ENCODE measurements around the gene RESP18.
"Not testable (repeated sequence)": the region's sequence is repeated elsewhere in the genome, so short reads cannot be mapped to it uniquely, and the experiment has no call there.

RESP18 gene

DNA sequence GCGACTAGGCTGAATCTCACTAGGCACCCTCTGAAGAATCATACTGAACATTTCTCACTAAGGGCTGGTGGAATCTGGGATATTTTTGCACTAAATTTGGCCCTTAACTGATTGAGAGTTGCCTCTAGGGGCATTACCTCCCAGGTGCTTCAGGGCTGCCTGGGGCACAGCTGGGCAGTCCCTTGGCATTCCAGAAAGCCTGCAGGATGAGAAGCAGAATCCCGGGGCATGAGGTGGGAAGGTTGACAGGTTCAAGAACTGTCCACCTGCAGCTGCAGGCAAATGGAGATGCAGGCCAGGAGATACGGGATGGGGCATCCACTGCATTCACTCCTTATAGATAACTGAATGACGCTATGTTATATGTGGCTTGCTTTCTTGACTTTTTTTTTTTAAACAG lies 7.4 kb downstream of the RESP18 start:
- DNase-seq: no peak

DNA sequence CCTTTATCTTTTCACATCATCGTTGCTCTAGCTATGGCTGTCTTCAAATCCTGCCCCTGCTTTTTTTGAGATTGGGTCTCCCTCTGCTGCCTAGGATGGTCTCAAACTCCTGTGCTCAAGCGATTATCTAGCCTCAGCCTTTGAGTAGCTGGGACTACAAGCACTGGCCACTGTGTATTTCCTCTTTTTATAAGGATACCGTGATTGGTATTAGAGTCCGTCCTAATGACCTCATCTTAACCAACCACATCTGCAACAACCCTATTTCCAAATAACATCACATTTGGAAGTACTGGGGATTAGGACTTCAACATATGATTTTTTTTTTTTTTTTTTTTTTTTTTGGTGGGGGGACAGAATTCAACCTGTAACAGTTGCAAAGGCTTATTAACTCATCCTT lies 9.1 kb downstream of the RESP18 start:
- no peak for DNase-seq

- no peak for DNase-seq
These were observed 17.6 kb downstream of the RESP18 start for GRCh38 chr2:219314804-219315468.

DNA sequence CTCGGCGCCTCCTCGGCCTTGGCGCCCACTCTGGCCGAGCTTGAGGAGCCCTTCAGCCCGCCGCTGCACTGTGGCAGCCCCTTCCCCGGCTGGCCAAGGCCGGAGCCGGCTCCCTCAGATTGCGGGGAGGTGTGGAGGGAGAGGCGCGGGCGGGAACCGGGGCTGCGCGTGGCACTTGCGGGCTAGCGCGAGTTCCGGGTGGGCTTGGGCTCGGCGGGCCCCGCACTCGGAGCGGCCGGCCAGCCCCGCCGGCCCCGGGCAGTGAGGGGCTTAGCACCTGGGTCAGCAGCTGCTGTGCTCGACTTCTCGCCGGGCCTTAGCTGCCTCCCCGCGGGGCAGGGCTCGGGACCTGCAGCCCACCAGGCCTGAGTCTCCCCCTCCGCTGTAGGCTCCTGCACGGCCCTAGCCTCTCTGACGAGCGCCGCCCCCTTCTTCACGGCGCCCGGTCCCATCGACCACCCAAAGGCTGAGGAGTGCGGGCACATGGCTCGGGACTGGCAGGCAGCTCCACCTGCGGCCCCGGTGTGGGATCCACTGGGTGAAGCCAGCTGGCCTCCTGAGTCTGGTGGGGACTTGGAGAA lies 19.8 kb downstream of the RESP18 start:
- DNase-seq: not testable (repeated sequence)

DNA sequence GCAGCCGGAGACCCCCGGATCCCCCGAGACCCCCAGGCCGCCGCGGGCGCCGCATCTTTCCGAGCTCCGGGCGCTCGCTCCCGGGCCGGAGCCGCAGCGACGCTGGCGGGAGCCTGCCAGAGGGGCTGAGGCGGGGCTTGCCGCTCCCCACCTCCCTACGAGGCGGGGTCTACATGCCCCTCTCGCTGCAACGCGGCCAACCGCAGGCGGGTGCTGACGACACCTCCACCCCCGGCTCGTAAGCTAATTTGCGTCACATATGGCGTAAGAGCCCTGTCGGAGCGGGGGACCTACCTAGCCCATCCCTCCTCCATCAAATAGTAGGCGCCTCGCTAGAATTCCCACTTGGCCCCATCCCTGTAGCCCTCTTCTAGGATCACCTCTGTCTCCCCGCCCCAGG lies 23.3 kb downstream of the RESP18 start, which contains the start of gene PTPRN:
PTPRN (minus strand) TSS at position 124 of the 400 bp plus-strand sequence; CDS start at position 55, 69 bp downstream.
- peak; percentile 67 to 85 for DNase-seq

DNA sequence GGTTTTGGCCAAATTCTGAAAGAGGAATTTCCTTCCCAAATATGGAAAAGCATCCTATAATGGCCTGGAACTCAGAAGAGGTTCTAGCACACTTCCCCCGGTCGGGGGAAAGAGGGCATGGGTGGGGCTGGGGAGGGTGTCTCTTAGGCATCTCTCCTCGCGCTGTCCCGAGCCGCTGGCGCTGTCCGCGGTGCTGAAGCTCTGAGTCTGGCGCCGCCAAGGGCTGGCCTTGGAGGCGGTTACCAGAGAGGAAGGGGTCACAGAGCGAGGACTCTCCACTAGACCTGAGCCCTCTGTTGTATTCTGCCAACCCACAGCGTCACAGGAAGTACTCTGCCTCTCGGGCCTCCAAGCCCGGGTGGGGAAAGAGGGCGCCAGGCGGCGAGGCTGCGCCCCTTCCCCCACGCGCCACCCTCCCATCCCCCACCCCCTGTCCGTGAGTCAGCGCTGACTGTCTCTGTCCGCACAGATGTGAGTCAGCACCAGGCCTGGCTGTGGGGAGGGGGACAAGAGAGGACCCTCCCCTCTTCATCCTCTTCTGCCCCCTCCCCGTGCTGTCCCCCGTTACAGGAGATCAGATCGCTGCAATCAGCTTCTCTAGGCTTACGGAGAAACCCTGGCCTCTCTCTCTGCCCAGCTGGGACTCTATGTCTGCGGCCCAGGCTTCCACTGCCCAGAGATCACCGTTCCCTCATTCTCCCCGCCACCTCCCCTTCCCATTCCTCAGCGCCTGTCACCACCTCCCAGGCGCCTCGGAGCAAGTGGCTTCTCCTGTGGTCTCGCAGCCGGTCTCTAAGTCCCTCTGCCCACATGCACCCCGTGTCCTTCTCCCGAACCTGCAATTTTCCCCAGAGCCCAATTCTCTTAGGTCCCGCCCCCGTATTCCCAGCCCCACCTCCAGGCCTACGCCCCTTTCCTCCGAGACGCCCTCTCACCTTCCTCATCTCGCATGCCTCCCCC lies 24.1 kb downstream of the RESP18 start:
- peak; percentile 25 to 51 for DNase-seq

- no peak for DNase-seq
These were observed 26.5 kb downstream of the RESP18 start for GRCh38 chr2:219306047-219306446.

GRCh38 chr2:219304223-219304622 lies 28.3 kb downstream of the RESP18 start:
- no peak for DNase-seq

GRCh38 chr2:219302412-219302968 lies 30.1 kb downstream of the RESP18 start:
- DNase-seq: no peak

DNA sequence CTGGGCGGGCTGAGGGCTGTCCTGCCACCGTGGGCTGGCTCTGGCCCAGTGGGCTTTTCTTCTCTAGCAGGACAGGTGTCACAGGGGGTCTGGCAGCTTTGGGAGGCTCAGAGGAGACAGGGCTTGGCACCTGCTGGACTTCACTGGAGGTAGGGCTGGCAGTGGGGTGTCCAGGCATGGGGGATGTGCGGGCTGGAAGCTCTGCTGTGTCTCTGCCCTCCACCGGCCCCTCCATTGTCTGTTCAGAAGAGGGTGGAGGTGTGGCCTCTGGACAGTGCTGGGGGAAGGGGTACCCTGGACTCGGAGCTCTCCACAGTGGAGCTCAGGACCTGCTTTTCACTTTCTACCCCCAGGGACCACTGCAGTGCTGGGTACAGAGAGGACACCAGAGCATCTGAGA lies 32.5 kb downstream of the RESP18 start:
- DNase-seq: no peak

- DNase-seq: no peak
These were observed 33.2 kb downstream of the RESP18 start for GRCh38 chr2:219299372-219299760.

- peak; percentile 13 to 67 for DNase-seq
These were observed 33.7 kb downstream of the RESP18 start for GRCh38 chr2:219298759-219299371.

GRCh38 chr2:219297766-219298456 lies 34.6 kb downstream of the RESP18 start:
- no peak for DNase-seq

- no peak for DNase-seq
These were observed 35.7 kb downstream of the RESP18 start for GRCh38 chr2:219296631-219297391.

DNA sequence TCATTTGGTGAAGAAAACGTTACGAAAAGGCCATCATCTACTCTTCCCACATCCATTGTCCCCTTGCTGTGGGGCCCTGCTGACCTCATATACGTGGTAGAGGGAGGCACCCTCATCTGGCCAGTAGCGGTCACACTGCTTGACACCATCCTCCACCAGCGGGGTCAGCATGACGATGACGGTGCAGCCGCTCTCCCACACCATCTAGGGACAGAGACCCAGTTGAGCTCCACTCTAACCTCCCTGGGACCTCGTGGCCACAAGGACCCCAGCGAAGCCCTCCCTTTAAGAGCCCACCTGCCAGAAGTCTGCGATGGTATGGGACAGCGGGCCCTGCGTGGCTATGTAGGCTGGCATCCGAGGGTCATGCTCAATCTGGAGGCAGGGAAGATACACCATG lies 36.4 kb downstream of the RESP18 start:
- no peak for DNase-seq

GRCh38 chr2:219294356-219295351 lies 37.9 kb downstream of the RESP18 start:
- DNase-seq: peak; percentile 54 to 73

DNA sequence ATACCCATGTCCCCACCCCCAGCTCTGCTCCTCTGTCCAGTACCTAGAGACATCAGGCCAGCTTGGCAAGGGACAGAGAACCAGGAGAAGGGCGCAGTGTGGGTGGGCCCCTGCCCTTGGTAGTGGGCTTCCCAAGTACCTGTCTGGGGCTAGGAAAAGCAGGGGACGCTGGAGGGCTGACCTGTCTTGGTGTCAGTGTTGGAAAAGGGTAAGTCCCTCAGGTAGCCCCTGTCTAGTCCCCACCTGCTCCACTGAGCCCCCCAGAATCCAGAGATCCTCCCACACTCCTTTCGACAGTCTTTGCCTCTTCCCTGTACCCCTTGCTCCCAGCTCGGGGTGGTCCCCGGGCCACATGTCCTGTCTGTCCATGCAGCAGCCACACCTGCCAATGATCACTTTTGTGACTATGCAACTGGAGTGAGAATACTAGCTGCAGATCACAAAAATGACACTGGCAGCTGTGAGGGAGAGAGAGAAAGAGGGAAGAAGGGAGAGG lies 38.8 kb downstream of the RESP18 start:
- DNase-seq: no peak

- no peak for DNase-seq
These were observed 39.9 kb downstream of the RESP18 start for GRCh38 chr2:219292616-219293015.

GRCh38 chr2:219291910-219292490 lies 40.5 kb downstream of the RESP18 start:
- no peak for DNase-seq

All from NCI-H524 (cell line).